Psoas muscle (tissue), 8 donors: ENCODE measurements around the gene EVL. TPM values are rescaled to one million over a fixed set of nuclear protein-coding genes. Genes with fewer than 3 reads are reported as not detected.
A peak's percentile ranks its signal among the peaks of the same experiment; 100 is the strongest.

Source experiments
- ATAC-seq, 4 donors: fragments of 200-7000 bp; cut with Tn5 transposase; one replicate each; pipeline ENCODE4 v1.9.1; 2020; ENCODE audit warnings: moderate library complexity in 3 of 4, mild to moderate bottlenecking in 2 of 4
- DNase-seq, 2 donors: peaks; one replicate each; pipeline ENCODE4 v3.0.0-alpha.2; 2020
- H3K27ac ChIP-seq: fragments of 200-600 bp; one replicate; pipeline ENCODE4 v1.8.0; 2022
- H3K27me3 ChIP-seq, 3 donors: fragments of 200-600 bp in 1 of 3; one replicate each; pipeline versions ENCODE4 v1.6.1 to v1.8.0; 2013 to 2022; ENCODE audit warnings: low read length in 2 of 3, mild to moderate bottlenecking in 2 of 3, moderate library complexity in 1 of 3; ENCODE audit not compliant: insufficient read depth in 3 of 3
- H3K36me3 ChIP-seq, 2 donors: fragments of 200-600 bp in 1 of 2; one replicate each; pipeline versions ENCODE4 v1.6.1 to v1.8.0; 2013 to 2022; ENCODE audit warnings: low read depth in 1 of 2, mild to moderate bottlenecking in 1 of 2, moderate library complexity in 1 of 2; ENCODE audit not compliant: insufficient read depth in 1 of 2
- H3K4me1 ChIP-seq: fragments of 200-600 bp; one replicate; pipeline ENCODE4 v1.8.0; 2022
- H3K4me3 ChIP-seq: fragments of 200-600 bp; one replicate; pipeline ENCODE4 v1.8.0; 2022; ENCODE audit warnings: mild to moderate bottlenecking
- H3K9me3 ChIP-seq: fragments of 200-600 bp; one replicate; pipeline ENCODE4 v1.8.0; 2022
- CTCF ChIP-seq: fragments of 200-600 bp; IDR thresholded peaks from one replicate; pipeline ENCODE4 v1.8.0; 2022; ENCODE audit warnings: antibody characterized with exemption
- WGBS, 3 donors: extraction: QIAGEN DNeasy Blood & Tissue Kit; methylation state at CpG; one replicate each; pipeline versions ENCODE4 v1.1.6 to v1.1.7; 2013; 5-methylcytosine and 5-hydroxymethylcytosine counted together
- intact Hi-C, 2 donors: fragments of 100-400 bp; cut with DNase I; formaldehyde crosslinking; loops; one replicate each; pipeline versions ENCODE4 v1.11.0 to v1.14.2; 2022
- polyA plus RNA-seq, 3 donors: library from polyadenylated mRNA; stranded (reverse); fragments of 200-250 nt; gene quantifications; one replicate each; pipeline ENCODE4 v1.2.3, GENCODE V29; 2013
- total RNA-seq, 4 donors: library from RNA; stranded (reverse); fragmentation: NEBNext Ultra II Directional in 2 of 4; extraction: Animal tissue kit (Norgen Biotek cat#: 25700) in 2 of 4; gene quantifications; one replicate each; pipeline versions ENCODE4 v1.2.1 to v1.2.4, GENCODE V29; 2021 to 2023
- donor health status: healthy with polysubstance abuse.
- donor health status: DM: no; HTN: no; CAD: no; lungs with moderate emphysema.
- donor health status: Bipolar disorder and iron deficiency.
- donor health status: healthy.
- donor health status: DM: yes; HTN: yes; CAD: no.
- donor health status: DM: no; HTN: no; CAD: no.
- donor health status: DM: no; HTN: no; CAD: no.
- donor health status: DM: yes; HTN: yes; CAD: no.

The EVL gene
- total and polyA plus RNA-seq, 7 donors = 9.6 to 30.4 (median 17.1) TPM

GRCh38 chr14:100108840-100109593, 43.8 kb downstream of the EVL start:
- Histone ChIP-seq H3K4me1 (peaks cover 17% of the 10 kb centered on the region), H3K36me3 (no peaks in the 10 kb centered on the region), H3K27ac (no peak overlapping the region), H3K27me3 (no peaks in the 10 kb centered on the region), H3K9me3 (no peaks in the 10 kb centered on the region), H3K4me3 (no peak overlapping the region)
- DNase-seq (no peak), ATAC-seq (peak in 2 of 4 donors; percentile 18 to 29)
- no peak for TF ChIP-seq CTCF
- intact Hi-C loops = loop anchor here (1.0 to 2.0 kb wide), 2 partner anchors 126 kb away; no protein-coding TSS in a partner anchor
- 73 to 79% (median 73%) methylated on average over 10 of the region's 10 CpGs for WGBS, 3 donors

- intact Hi-C loops = loop anchor here in 1 of 2 donors (2.0 kb wide), 1 partner anchor 127 kb away; no protein-coding TSS in a partner anchor
Observed at GRCh38 chr14:100109594-100109955, 44.4 kb downstream of the EVL start.

GRCh38 chr14:100110816-100111215, 45.6 kb downstream of the EVL start:
- intact Hi-C loops = no loop called here
- Histone ChIP-seq H3K4me3 (no peak overlapping the region), H3K36me3 (no peaks in the 10 kb centered on the region), H3K9me3 (no peaks in the 10 kb centered on the region), H3K4me1 (peaks cover 7% of the 10 kb centered on the region), H3K27me3 (no peaks in the 10 kb centered on the region), H3K27ac (no peak overlapping the region)
- no peak for TF ChIP-seq CTCF
- DNase-seq = peak in 1 of 2 donors; percentile 38
- 83 to 93% (median 90%) methylated on average over 6 of the region's 6 CpGs for WGBS, 3 donors
- no peak for ATAC-seq

More at GRCh38 chr14:100109594-100109955, 44.4 kb downstream of the EVL start:
- Histone ChIP-seq H3K4me1 (peaks cover 11% of the 10 kb centered on the region), H3K27me3 (no peaks in the 10 kb centered on the region), H3K4me3 (no peak overlapping the region), H3K36me3 (no peaks in the 10 kb centered on the region), H3K27ac (no peak overlapping the region), H3K9me3 (no peaks in the 10 kb centered on the region)
- DNase-seq = no peak
- ATAC-seq = no peak
- no peak for TF ChIP-seq CTCF
- 95 to 97% (median 97%) methylated on average over 9 of the region's 9 CpGs for WGBS, 3 donors

- H3K4me1 ChIP-seq = peaks cover 7% of the 10 kb centered on the region
- DNase-seq = peak in 1 of 2 donors; percentile 14
- ATAC-seq = no peak
- H3K27me3 ChIP-seq = no peaks in the 10 kb centered on the region
- intact Hi-C loops = no loop called here
- no peak overlapping the region for H3K4me3 ChIP-seq
- no peak overlapping the region for H3K27ac ChIP-seq
- no peaks in the 10 kb centered on the region for H3K9me3 ChIP-seq
- TF ChIP-seq CTCF = no peak
- WGBS, 3 donors = 89 to 90% (median 90%) methylated on average over 11 of the region's 11 CpGs
- H3K36me3 ChIP-seq = no peaks in the 10 kb centered on the region
Observed at GRCh38 chr14:100111931-100112704, 46.9 kb downstream of the EVL start.
